Cardiac fibroblast (primary cell): ENCODE data around the gene LRRC37A2.
"Not testable (repeated sequence)": the region's sequence is repeated elsewhere in the genome, so short reads cannot be mapped to it uniquely, and the experiment has no call there.

Source experiments
- DNase-seq, 2 donors: peaks; one replicate each; pipeline versions ENCODE4 v3.0.0 to v3.0.0-alpha.2; 2010; ENCODE audit warnings: low read depth in 2 of 2
- H3K4me3 ChIP-seq, 2 donors: replicated peaks in 1 of 2; 1 replicate in 1 of 2; 2 replicates in 1 of 2; pipeline ENCODE4 v1.5.1; 2011; ENCODE audit warnings: low read depth in 2 of 2, low read length in 2 of 2, mild to moderate bottlenecking in 2 of 2, moderate library complexity in 1 of 2

LRRC37A2 gene

GRCh38 chr17:46512168-46512567, at the start of gene LRRC37A2:
Gene LRRC37A2 (plus strand): TSS chr17:46512468. CDS start chr17:46512713, 245 bp downstream.
- not testable (repeated sequence) for H3K4me3 ChIP-seq, DNase-seq

- not testable (repeated sequence) for H3K4me3 ChIP-seq, DNase-seq
Measured at GRCh38 chr17:46467618-46468017, 44.6 kb upstream of the LRRC37A2 start.

- DNase-seq, H3K4me3 ChIP-seq: not testable (repeated sequence)
Measured at GRCh38 chr17:46474489-46474888, 37.8 kb upstream of the LRRC37A2 start.

GRCh38 chr17:46475583-46475982, 36.7 kb upstream of the LRRC37A2 start:
- H3K4me3 ChIP-seq, DNase-seq: not testable (repeated sequence)

GRCh38 chr17:46478823-46479222, 33.4 kb upstream of the LRRC37A2 start:
- not testable (repeated sequence) for DNase-seq, H3K4me3 ChIP-seq

- DNase-seq, H3K4me3 ChIP-seq: not testable (repeated sequence)
Measured at GRCh38 chr17:46481310-46481709, 31.0 kb upstream of the LRRC37A2 start.

- H3K4me3 ChIP-seq, DNase-seq: not testable (repeated sequence)
Measured at GRCh38 chr17:46492021-46492420, 20.2 kb upstream of the LRRC37A2 start.

- not testable (repeated sequence) for H3K4me3 ChIP-seq, DNase-seq
Measured at GRCh38 chr17:46499437-46500139, 12.7 kb upstream of the LRRC37A2 start.

- not testable (repeated sequence) for H3K4me3 ChIP-seq, DNase-seq
Measured at GRCh38 chr17:46505896-46506295, 6.4 kb upstream of the LRRC37A2 start.

- H3K4me3 ChIP-seq, DNase-seq: not testable (repeated sequence)
Measured at GRCh38 chr17:46534716-46535115, 22.4 kb downstream of the LRRC37A2 start.

GRCh38 chr17:46548607-46549006, 36.3 kb downstream of the LRRC37A2 start:
- H3K4me3 ChIP-seq, DNase-seq: not testable (repeated sequence)

GRCh38 chr17:46559155-46559554, 46.9 kb downstream of the LRRC37A2 start:
- H3K4me3 ChIP-seq, DNase-seq: not testable (repeated sequence)

GRCh38 chr17:46560048-46560447, 47.8 kb downstream of the LRRC37A2 start:
- DNase-seq, H3K4me3 ChIP-seq: not testable (repeated sequence)

- not testable (repeated sequence) for H3K4me3 ChIP-seq, DNase-seq
Measured at GRCh38 chr17:46566284-46566683, 54.0 kb downstream of the LRRC37A2 start.

- H3K4me3 ChIP-seq, DNase-seq: not testable (repeated sequence)
Measured at GRCh38 chr17:46566980-46567379, 54.7 kb downstream of the LRRC37A2 start.

- not testable (repeated sequence) for DNase-seq, H3K4me3 ChIP-seq
Measured at GRCh38 chr17:46571796-46572195, 59.5 kb downstream of the LRRC37A2 start.

GRCh38 chr17:46579083-46580075, 67.1 kb downstream of the LRRC37A2 start, which contains the start of gene ARL17A:
Gene ARL17A (minus strand): TSS chr17:46579691. CDS start chr17:46576322, 3,369 bp downstream.
- DNase-seq, H3K4me3 ChIP-seq: not testable (repeated sequence)

GRCh38 chr17:46580082-46580481, 67.8 kb downstream of the LRRC37A2 start:
- not testable (repeated sequence) for H3K4me3 ChIP-seq, DNase-seq
